GM12891 (cell line): Measurements from ENCODE around the gene ATRNL1.

Source experiments
- PAX5 ChIP-seq: IDR thresholded peaks from 2 replicates; pipeline ENCODE4 v1.6.1; 2011; ENCODE audit warnings: low read length, moderate library complexity, mild to moderate bottlenecking; ENCODE audit not compliant: insufficient read depth, severe bottlenecking
- POLR2A ChIP-seq: IDR thresholded peaks from 2 replicates; pipeline ENCODE4 v1.6.1; 2011; ENCODE audit warnings: low read depth, low read length, control low read depth
- POLR2AphosphoS5 ChIP-seq: IDR thresholded peaks from 2 replicates; pipeline ENCODE4 v1.6.1; 2011; ENCODE audit warnings: low read depth, low read length, control low read depth
- POU2F2 ChIP-seq: IDR thresholded peaks from 2 replicates; pipeline ENCODE4 v1.6.1; 2011; ENCODE audit warnings: low read depth, mild to moderate bottlenecking, control low read depth, low read length, moderate library complexity
- SPI1 ChIP-seq: IDR thresholded peaks from 2 replicates; pipeline ENCODE4 v1.6.1; 2011; ENCODE audit warnings: low read depth, low read length, control low read depth
- TAF1 ChIP-seq: IDR thresholded peaks from 2 replicates; pipeline ENCODE4 v1.6.1; 2011; ENCODE audit warnings: low read depth, low read length, control low read depth

- TF ChIP-seq POLR2AphosphoS5 (no peak), POLR2A (no peak), TAF1 (no peak), PAX5 (no peak), POU2F2 (no peak), SPI1 (no peak)
Measured at GRCh38 chr10:115774721-115775120, 681.6 kb downstream of the ATRNL1 start.
